Testis (tissue), 2 donors: ENCODE results near the gene TAP2.

Experiments
- CTCF ChIP-seq, 3 experiments: fragments of 450-650 bp in 2 of 3; fragments of 200-600 bp in 1 of 3; sonication (generic) in 1 of 3; IDR thresholded peaks; one replicate each; pipeline ENCODE4 v1.5.1; 2016 to 2019; ENCODE audit warnings: antibody characterized with exemption in 3 of 3, mild to moderate bottlenecking in 2 of 3, moderate library complexity in 1 of 3
- POLR2A ChIP-seq: fragments of 450-650 bp; IDR thresholded peaks from one replicate; pipeline ENCODE4 v1.6.1; 2017; ENCODE audit warnings: antibody characterized with exemption, mild to moderate bottlenecking, moderate library complexity

DNA sequence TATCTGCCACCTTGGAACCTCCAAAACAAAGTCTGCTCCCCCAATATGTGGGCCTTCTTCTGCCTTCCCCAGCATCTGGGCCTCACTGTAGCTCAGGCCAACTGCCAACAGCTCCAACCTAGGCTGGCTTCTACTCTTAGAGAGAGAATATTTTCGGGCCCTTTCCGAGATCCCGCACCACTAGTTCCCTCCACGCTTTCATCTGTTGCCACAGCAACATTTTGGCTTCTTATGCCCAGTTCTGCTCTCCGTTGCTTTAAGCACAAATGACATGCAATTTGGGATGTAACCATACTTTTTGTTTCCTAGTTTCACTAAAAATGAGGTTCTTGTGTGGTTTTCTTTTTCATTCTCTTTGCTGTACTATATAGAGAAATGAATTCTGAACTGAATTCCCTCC is 49.1 kb upstream of the TAP2 start:
- no peak for TF ChIP-seq POLR2A
- TF ChIP-seq CTCF (IDR thresholded peaks at IDR 0.05), result no peak
